PFSK-1 (cell line): ENCODE data around the gene EPAS1.

Experiments used
- REST ChIP-seq, 2 experiments: IDR thresholded peaks; 2 replicates each; pipeline versions ENCODE4 v1.6.1 to v1.8.0; 2011 to 2012; ENCODE audit warnings: low read depth in 2 of 2, low read length in 2 of 2, control low read depth in 1 of 2, inconsistent platforms in 1 of 2, mild to moderate bottlenecking in 1 of 2, moderate library complexity in 1 of 2; ENCODE audit not compliant: insufficient read depth in 1 of 2
- TAF1 ChIP-seq: IDR thresholded peaks from 2 replicates; pipeline ENCODE4 v1.6.1; 2012; ENCODE audit warnings: low read length, control low read depth, borderline replicate concordance; ENCODE audit not compliant: insufficient read depth

- TF ChIP-seq TAF1 (no peak), REST (IDR thresholded peaks at IDR 0.05; ENCODE audit: insufficient read depth in 1 of 2, low read depth in 2 of 2, low read length in 2 of 2) (no peak)
Observed at GRCh38 chr2:46422717-46423394, 125.6 kb downstream of the EPAS1 start.
